CD14-positive monocyte (primary cell): ENCODE results near the gene AFF3. TPM values are rescaled to one million over a fixed set of nuclear protein-coding genes. Genes with fewer than 3 reads are reported as not detected.
A peak's percentile ranks its signal among the peaks of the same experiment; 100 is the strongest.
"Not testable (repeated sequence)": the region's sequence is repeated elsewhere in the genome, so short reads cannot be mapped to it uniquely, and the experiment has no call there.

ENCODE experiments used
- DNase-seq, 3 donors: peaks; one replicate each; pipeline ENCODE4 v3.0.0-alpha.2; 2011 to 2022
- H2AFZ ChIP-seq: 2 replicates; pipeline ENCODE4 v1.6.0; 2012; ENCODE audit warnings: mild to moderate bottlenecking, low read depth, low read length, inconsistent platforms; ENCODE audit not compliant: insufficient read depth, poor library complexity, severe bottlenecking
- H3K27ac ChIP-seq, 2 donors: 1 replicate in 1 of 2; 2 replicates in 1 of 2; pipeline ENCODE4 v1.5.1; 2012 to 2013; ENCODE audit warnings: low read length in 2 of 2, control low read depth in 1 of 2, inconsistent platforms in 1 of 2, low read depth in 1 of 2, mild to moderate bottlenecking in 1 of 2
- H3K27me3 ChIP-seq, 2 donors: one replicate each; pipeline versions ENCODE4 v1.6.0 to v1.6.1; 2011 to 2013; ENCODE audit warnings: low read length in 2 of 2; ENCODE audit not compliant: control insufficient read depth in 2 of 2, insufficient read depth in 2 of 2
- H3K36me3 ChIP-seq, 2 donors: replicated peaks in 1 of 2; 1 replicate in 1 of 2; 2 replicates in 1 of 2; pipeline versions ENCODE4 v1.5.1 to v1.6.1; 2012 to 2013; ENCODE audit warnings: low read length in 2 of 2, control low read depth in 1 of 2, inconsistent platforms in 1 of 2, mild to moderate bottlenecking in 1 of 2; ENCODE audit not compliant: insufficient read depth in 2 of 2, control insufficient read depth in 1 of 2
- H3K4me1 ChIP-seq, 2 donors: 1 replicate in 1 of 2; 2 replicates in 1 of 2; pipeline versions ENCODE4 v1.5.1 to v1.6.1; 2012 to 2013; ENCODE audit warnings: low read length in 2 of 2, control low read depth in 1 of 2, inconsistent platforms in 1 of 2, mild to moderate bottlenecking in 1 of 2, moderate library complexity in 1 of 2; ENCODE audit not compliant: insufficient read depth in 2 of 2, control insufficient read depth in 1 of 2
- H3K4me2 ChIP-seq: replicated peaks from 2 replicates; pipeline ENCODE3; 2012; ENCODE audit warnings: low read length, moderate library complexity, mild to moderate bottlenecking; ENCODE audit not compliant: poor library complexity, severe bottlenecking; ENCODE audit errors: extremely low read depth
- H3K4me3 ChIP-seq, 3 experiments: fragments of 200-600 bp in 1 of 3; sonication (generic) in 1 of 3; replicated peaks in 1 of 3; 1 replicate in 2 of 3; 2 replicates in 1 of 3; pipeline ENCODE4 v1.5.1; 2011 to 2013; ENCODE audit warnings: low read length in 3 of 3, mild to moderate bottlenecking in 3 of 3, control low read depth in 2 of 3, low read depth in 2 of 3, inconsistent platforms in 1 of 3, moderate library complexity in 1 of 3
- H3K79me2 ChIP-seq: 2 replicates; pipeline ENCODE4 v1.6.0; 2012; ENCODE audit warnings: mild to moderate bottlenecking, control low read depth, inconsistent platforms, low read length, moderate library complexity; ENCODE audit not compliant: insufficient read depth
- H3K9ac ChIP-seq: 2 replicates; pipeline ENCODE4 v1.6.0; 2017; ENCODE audit warnings: low read length, mild to moderate bottlenecking; ENCODE audit not compliant: insufficient read depth, poor library complexity, severe bottlenecking
- H3K9me3 ChIP-seq, 2 donors: replicated peaks in 1 of 2; 1 replicate in 1 of 2; 2 replicates in 1 of 2; pipeline versions ENCODE4 v1.5.1 to v1.6.1; 2012 to 2013; ENCODE audit warnings: low read length in 2 of 2, control low read depth in 1 of 2; ENCODE audit not compliant: control insufficient read depth in 1 of 2, insufficient read depth in 1 of 2
- H4K20me1 ChIP-seq: 2 replicates; pipeline ENCODE4 v1.6.0; 2012; ENCODE audit warnings: mild to moderate bottlenecking, low read length, control low read depth, moderate library complexity; ENCODE audit not compliant: insufficient read depth
- H3K27ac Mint-ChIP-seq, 7 donors: one replicate each; pipeline ENCODE4 v1.8.0; 2020; ENCODE audit warnings: mild to moderate bottlenecking in 7 of 7, mixed read lengths in 7 of 7, moderate library complexity in 6 of 7, inconsistent platforms in 2 of 7
- H3K27me3 Mint-ChIP-seq, 3 donors: one replicate each; pipeline ENCODE4 v1.8.0; 2021 to 2022; ENCODE audit warnings: low read depth in 3 of 3, mild to moderate bottlenecking in 3 of 3, mixed read lengths in 3 of 3, moderate library complexity in 3 of 3, inconsistent platforms in 1 of 3
- H3K36me3 Mint-ChIP-seq, 2 donors: one replicate each; pipeline ENCODE4 v1.8.0; 2020; ENCODE audit warnings: mixed read lengths in 2 of 2, inconsistent platforms in 1 of 2, mild to moderate bottlenecking in 1 of 2
- H3K4me1 Mint-ChIP-seq: one replicate; pipeline ENCODE4 v1.8.0; 2020; ENCODE audit warnings: mild to moderate bottlenecking, mixed read lengths
- H3K4me3 Mint-ChIP-seq, 2 donors: one replicate each; pipeline ENCODE4 v1.8.0; 2020; ENCODE audit warnings: mild to moderate bottlenecking in 2 of 2, mixed read lengths in 2 of 2, moderate library complexity in 1 of 2
- H3K9me3 Mint-ChIP-seq, 7 donors: one replicate each; pipeline ENCODE4 v1.8.0; 2020 to 2022; ENCODE audit warnings: mixed read lengths in 7 of 7, mild to moderate bottlenecking in 6 of 7, moderate library complexity in 6 of 7, inconsistent platforms in 2 of 7
- CTCF ChIP-seq: fragments of 200-600 bp; IDR thresholded peaks from one replicate; pipeline ENCODE4 v1.8.0; 2022; ENCODE audit warnings: antibody characterized with exemption, mild to moderate bottlenecking
- WGBS: methylation state at CpG from one replicate; pipeline ENCODE4 v1.1.5; 2013; ENCODE audit warnings: missing lambda C conversion rate; ENCODE audit not compliant: insufficient coverage; 5-methylcytosine and 5-hydroxymethylcytosine counted together
- intact Hi-C, 2 donors: fragments of 100-400 bp; cut with micrococcal nuclease; formaldehyde crosslinking; loops; one replicate each; pipeline versions ENCODE4 v1.15.0 to v1.15.1; 2023
- polyA plus RNA-seq, 3 donors: library from polyadenylated mRNA; depleted of rRNA in 1 of 3; unstranded in 2 of 3; stranded (reverse) in 1 of 3; fragments of 300-500 nt in 2 of 3; fragments of >200 nt in 1 of 3; fragmentation: Illumina TruSeq in 2 of 3; gene quantifications; 1 replicate in 2 of 3; 2 replicates in 1 of 3; pipeline ENCODE4 v1.2.3, GENCODE V29; 2012 to 2021

AFF3 gene
- polyA plus RNA-seq, 3 donors: 0.17 to 4.1 (median 0.49) TPM

GRCh38 chr2:99775585-99775984 is 366.8 kb downstream of the AFF3 start:
- H3K79me2 ChIP-seq: no peaks in the 10 kb centered on the region

GRCh38 chr2:99773642-99774041 is 368.7 kb downstream of the AFF3 start:
- not testable (repeated sequence) for H3K4me3 ChIP-seq, H3K4me2 ChIP-seq, H3K9me3 Mint-ChIP-seq, DNase-seq, H3K36me3 ChIP-seq, H3K9ac ChIP-seq, H3K79me2 ChIP-seq, H3K4me3 Mint-ChIP-seq, H4K20me1 ChIP-seq, H3K9me3 ChIP-seq, H3K27me3 ChIP-seq, H2AFZ ChIP-seq, H3K27me3 Mint-ChIP-seq
- no CpG with 5 or more reads among the region's 1 CpG for WGBS
- Histone ChIP-seq H3K27ac (peak overlapping the region in 1 of 2 donors; percentile 92), H3K4me1 (peaks cover 74 to 80% of the 10 kb centered on the region in 2 donors)
- peaks cover 8 to 14% of the 10 kb centered on the region in 2 donors for H3K36me3 Mint-ChIP-seq
- peaks cover 83% of the 10 kb centered on the region for H3K4me1 Mint-ChIP-seq
- peak overlapping the region; percentile 95 to 98 (median 96) for H3K27ac Mint-ChIP-seq
- intact Hi-C loops: loop anchor here in 1 of 2 donors (5.0 to 10.0 kb wide), 2 partner anchors 44 to 219 kb away; no protein-coding TSS in a partner anchor

More at GRCh38 chr2:99775585-99775984, 366.8 kb downstream of the AFF3 start:
- Histone ChIP-seq H3K9me3 (peaks cover 5 to 7% of the 10 kb centered on the region in 2 donors), H4K20me1 (no peaks in the 10 kb centered on the region), H3K36me3 (no peaks in the 10 kb centered on the region), H2AFZ (no peak overlapping the region), H3K4me3 (no peak overlapping the region), H3K4me1 (peaks cover 64 to 71% of the 10 kb centered on the region in 2 donors), H3K9ac (no peak overlapping the region), H3K27ac (no peak overlapping the region), H3K27me3 (no peaks in the 10 kb centered on the region), H3K4me2 (no peak overlapping the region)
- DNase-seq: no peak
- intact Hi-C loops: loop anchor here in 1 of 2 donors (10.0 kb wide), 1 partner anchor 221 kb away; no protein-coding TSS in a partner anchor
- H3K27me3 Mint-ChIP-seq: no peaks in the 10 kb centered on the region
- H3K4me1 Mint-ChIP-seq: peaks cover 75% of the 10 kb centered on the region
- no peak for TF ChIP-seq CTCF
- H3K9me3 Mint-ChIP-seq: peaks cover 5 to 13% (median 9%) of the 10 kb centered on the region in 7 donors
- no peak overlapping the region for H3K4me3 Mint-ChIP-seq
- H3K27ac Mint-ChIP-seq: peak overlapping the region in 2 of 7 donors; percentile 38 to 79
- H3K36me3 Mint-ChIP-seq: peaks cover 4 to 9% of the 10 kb centered on the region in 2 donors
- WGBS: no CpG with 5 or more reads among the region's 4 CpGs
